ENCODE results near the gene TLE3.

The TLE3 gene

DNA sequence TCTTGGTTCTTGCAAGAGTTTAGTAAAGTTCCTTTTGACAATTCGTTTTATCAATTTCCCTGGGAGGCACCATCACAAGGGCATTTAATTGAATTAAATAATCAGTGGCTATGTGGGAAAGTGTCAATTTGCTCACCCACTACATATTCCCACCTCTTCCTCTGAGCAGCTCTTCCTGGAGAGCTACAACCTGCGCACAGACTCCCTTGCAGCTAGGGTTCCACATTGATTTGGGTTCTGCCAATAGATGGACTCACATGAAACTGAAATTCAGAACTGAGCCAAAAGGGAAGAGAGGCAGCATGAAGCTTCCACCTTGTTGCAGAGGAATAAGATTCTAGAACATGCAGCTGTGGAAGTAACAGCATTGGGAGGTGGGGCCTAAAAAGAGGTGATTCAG lies 94.8 kb downstream of the TLE3 start:
- no peak for DNase-seq (ENCODE audit: low spot score)

GRCh38 chr15:70001859-70002258 lies 95.9 kb downstream of the TLE3 start:
- DNase-seq (ENCODE audit: low spot score) = no peak

DNA sequence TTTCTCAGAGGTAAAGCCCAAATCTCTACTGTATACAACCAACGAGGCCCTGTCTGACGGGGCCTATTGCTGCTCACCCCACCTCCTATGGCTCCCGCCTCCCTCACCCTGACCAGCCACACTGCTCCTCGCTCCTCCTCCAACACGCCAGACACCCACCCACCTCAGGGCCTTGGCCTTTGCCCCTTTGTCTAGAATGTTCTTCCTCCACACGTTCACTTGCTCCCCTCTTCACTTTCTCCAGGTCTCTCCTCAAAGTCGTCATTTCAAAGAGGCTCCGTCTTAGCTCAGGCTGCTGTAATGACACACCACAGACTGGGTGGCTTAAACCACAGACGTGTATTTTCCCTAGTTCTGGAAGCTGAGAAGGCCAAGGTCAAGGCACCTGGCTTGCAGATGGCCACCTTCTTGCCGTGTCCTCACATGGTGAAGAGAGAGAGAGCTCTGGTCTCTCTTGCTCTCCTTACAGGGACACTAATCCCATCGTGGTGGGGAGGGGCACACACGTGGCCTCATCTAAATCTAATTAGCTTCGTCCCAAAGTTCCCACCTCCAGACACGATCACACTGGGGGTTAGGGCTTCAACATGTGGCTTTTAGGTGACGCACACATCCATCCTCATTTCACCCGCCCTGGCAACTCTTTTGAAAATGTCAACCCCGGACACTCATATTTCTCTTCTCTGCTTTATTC lies 98.2 kb downstream of the TLE3 start:
- DNase-seq (ENCODE audit: low spot score) = no peak

GRCh38 chr15:69998541-69999391 lies 99.0 kb downstream of the TLE3 start:
- no peak for DNase-seq (ENCODE audit: low spot score)

DNA sequence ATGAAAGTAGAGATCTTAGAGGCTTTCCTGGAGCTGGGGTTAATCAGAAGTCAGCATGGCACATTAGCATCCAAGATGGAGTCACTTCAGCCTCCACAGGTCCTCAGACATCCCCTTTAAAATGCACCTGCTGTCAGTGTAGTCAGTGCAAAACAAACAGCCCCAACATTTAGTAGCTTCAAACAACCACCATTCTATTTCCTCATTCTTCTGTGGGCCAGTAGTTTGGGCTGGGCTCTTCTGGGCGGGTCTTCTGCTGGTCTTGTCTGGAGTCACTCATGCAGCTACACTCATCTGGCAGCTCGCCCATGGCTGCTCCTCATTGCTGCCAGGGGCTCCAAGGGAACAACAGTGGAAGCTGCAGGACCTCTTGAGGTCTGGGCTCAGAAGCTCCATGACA lies 99.9 kb downstream of the TLE3 start:
- no peak for DNase-seq (ENCODE audit: low spot score)

Measured in HuH-7.5 (cell line).